ENCODE data around the gene C1orf210. TPM values are rescaled to one million over a fixed set of nuclear protein-coding genes. Genes with fewer than 3 reads are reported as not detected.

C1orf210 gene
- polyA plus RNA-seq, 1 experiment = not detected

- no peak for TF ChIP-seq CTCF (IDR thresholded peaks at IDR 0.05; ENCODE audit: insufficient read depth, low read depth, low read length)
- POLR2A ChIA-PET = no interaction called here
- H3K27me3 ChIP-seq (ENCODE audit: control insufficient read depth, insufficient read depth, low read length) = no peaks in the 10 kb centered on the region
- no peak overlapping the region for H3K4me3 ChIP-seq (ENCODE audit: low read depth, low read length)
- DNase-seq (ENCODE audit: low read depth) = no peak
- H3K36me3 ChIP-seq (ENCODE audit: control insufficient read depth, insufficient read depth, low read length) = no peaks in the 10 kb centered on the region
- CTCF ChIA-PET = no interaction called here
Observed at GRCh38 chr1:43327549-43328292, 42.3 kb upstream of the C1orf210 start.

GRCh38 chr1:43325381-43325780 is 40.0 kb upstream of the C1orf210 start:
- ChIA-PET CTCF (interaction anchor here (1.4 kb wide), 1 partner anchor 33 kb away, joined by 3 read pairs; no protein-coding TSS in a partner anchor), POLR2A (no interaction called here)
- Histone ChIP-seq H3K4me3 (ENCODE audit: low read depth, low read length) (no peak overlapping the region), H3K36me3 (ENCODE audit: control insufficient read depth, insufficient read depth, low read length) (no peaks in the 10 kb centered on the region), H3K27me3 (ENCODE audit: control insufficient read depth, insufficient read depth, low read length) (no peaks in the 10 kb centered on the region)
- TF ChIP-seq CTCF (IDR thresholded peaks at IDR 0.05; ENCODE audit: insufficient read depth, low read depth, low read length) = no peak
- no peak for DNase-seq (ENCODE audit: low read depth)

DNA sequence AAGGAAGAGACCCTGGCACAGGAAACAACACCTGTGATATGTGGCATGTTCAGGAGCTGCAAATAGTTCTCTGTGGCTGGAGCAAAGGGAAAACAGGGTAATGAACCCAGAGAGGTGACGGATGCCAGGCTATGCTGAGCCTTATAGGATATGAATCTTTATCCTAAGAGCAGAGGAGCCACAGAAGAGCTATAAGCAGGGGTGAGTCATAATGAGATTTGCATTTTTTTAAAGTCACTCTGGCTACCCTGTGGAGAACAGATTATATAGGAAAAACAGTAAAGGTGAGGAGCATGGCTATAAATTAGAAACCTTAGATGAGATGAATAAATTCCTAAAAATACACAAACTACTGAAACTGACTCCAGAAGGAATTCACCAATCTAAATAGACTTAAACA is 39.4 kb upstream of the C1orf210 start:
- no peak overlapping the region for H3K4me3 ChIP-seq (ENCODE audit: low read depth, low read length)
- CTCF ChIA-PET = interaction anchor here (1.4 kb wide), 1 partner anchor 33 kb away, joined by 3 read pairs; no protein-coding TSS in a partner anchor
- no peak for TF ChIP-seq CTCF (IDR thresholded peaks at IDR 0.05; ENCODE audit: insufficient read depth, low read depth, low read length)
- POLR2A ChIA-PET = no interaction called here
- no peaks in the 10 kb centered on the region for H3K27me3 ChIP-seq (ENCODE audit: control insufficient read depth, insufficient read depth, low read length)
- no peak for DNase-seq (ENCODE audit: low read depth)
- H3K36me3 ChIP-seq (ENCODE audit: control insufficient read depth, insufficient read depth, low read length) = no peaks in the 10 kb centered on the region

GRCh38 chr1:43322506-43322905 is 37.1 kb upstream of the C1orf210 start:
- DNase-seq (ENCODE audit: low read depth) = no peak
- POLR2A ChIA-PET = no interaction called here
- Histone ChIP-seq H3K4me3 (ENCODE audit: low read depth, low read length) (no peak overlapping the region), H3K36me3 (ENCODE audit: control insufficient read depth, insufficient read depth, low read length) (no peaks in the 10 kb centered on the region), H3K27me3 (ENCODE audit: control insufficient read depth, insufficient read depth, low read length) (no peaks in the 10 kb centered on the region)
- no peak for TF ChIP-seq CTCF (IDR thresholded peaks at IDR 0.05; ENCODE audit: insufficient read depth, low read depth, low read length)
- CTCF ChIA-PET = no interaction called here

- ChIA-PET POLR2A (no interaction called here), CTCF (interaction anchor here (1.1 kb wide), 1 partner anchor 27 kb away, joined by 3 read pairs; no protein-coding TSS in a partner anchor)
- Histone ChIP-seq H3K4me3 (ENCODE audit: low read depth, low read length) (no peak overlapping the region), H3K36me3 (ENCODE audit: control insufficient read depth, insufficient read depth, low read length) (no peaks in the 10 kb centered on the region), H3K27me3 (ENCODE audit: control insufficient read depth, insufficient read depth, low read length) (no peaks in the 10 kb centered on the region)
- no peak for TF ChIP-seq CTCF (IDR thresholded peaks at IDR 0.05; ENCODE audit: insufficient read depth, low read depth, low read length)
- DNase-seq (ENCODE audit: low read depth) = no peak
Observed at GRCh38 chr1:43321331-43321891, 36.0 kb upstream of the C1orf210 start.
